ENCODE results near the gene STIM1. TPM values are rescaled to one million over a fixed set of nuclear protein-coding genes. Genes with fewer than 3 reads are reported as not detected.

Gene STIM1
- total and polyA plus RNA-seq, 10 of the 15 experiments (the other 5 are each of a cell fraction or from before 2014, with no cell fraction given), result 8.6 to 57.7 (median 29.3) TPM

GRCh38 chr11:3879216-3879966 is 23.9 kb downstream of the STIM1 start (continued):
- TF ChIP-seq PRDM15 (CRISPR knock-in tag; IDR thresholded peaks at IDR 0.05) (no peak), MTA2 (IDR thresholded peaks at IDR 0.05; ENCODE audit: low read depth) (peak; percentile 97), BCL3 (IDR thresholded peaks at IDR 0.05; ENCODE audit: borderline replicate concordance, insufficient read depth, low read depth, low read length, poor library complexity, severe bottlenecking) (no peak), SUPT20H (IDR thresholded peaks at IDR 0.05; ENCODE audit: borderline replicate concordance, control insufficient read depth, low read depth, low read length) (no peak), E2F8 (IDR thresholded peaks at IDR 0.05; ENCODE audit: low read depth, partially characterized antibody) (peak; percentile 32)

All from GM12878 (cell line).